ENCODE data around the gene LINGO1.

LINGO1 gene

GRCh38 chr15:77579498-77580188 is 53.1 kb downstream of the LINGO1 start:
- TF ChIP-seq CTCF (IDR thresholded peaks at IDR 0.05; ENCODE audit: low read depth, low read length, missing control alignments) = no peak
- H3K27me3 ChIP-seq (replicated peaks) = no peaks in the 10 kb centered on the region
- no peaks in the 10 kb centered on the region for H3K36me3 ChIP-seq (replicated peaks)
- no peak overlapping the region for H3K4me3 ChIP-seq (ENCODE audit: low read depth, low read length)
- no peak for DNase-seq
- in situ Hi-C loops (cut with HindIII; ENCODE audit: low pct_ligation_motif_present, low sequenced_read_pairs) = no loop called here
- H3K27ac ChIP-seq = no peak overlapping the region

- no peak for TF ChIP-seq CTCF (IDR thresholded peaks at IDR 0.05; ENCODE audit: low read depth, low read length, missing control alignments)
- Histone ChIP-seq H3K36me3 (replicated peaks) (no peaks in the 10 kb centered on the region), H3K27ac (no peak overlapping the region), H3K27me3 (replicated peaks) (no peaks in the 10 kb centered on the region), H3K4me3 (ENCODE audit: low read depth, low read length) (no peak overlapping the region)
- DNase-seq = no peak
- in situ Hi-C loops (cut with HindIII; ENCODE audit: low pct_ligation_motif_present, low sequenced_read_pairs) = no loop called here
Measured at GRCh38 chr15:77578641-77579372, 53.9 kb downstream of the LINGO1 start.

GRCh38 chr15:77577366-77577950 is 55.3 kb downstream of the LINGO1 start:
- DNase-seq = no peak
- in situ Hi-C loops (cut with HindIII; ENCODE audit: low pct_ligation_motif_present, low sequenced_read_pairs) = no loop called here
- no peak overlapping the region for H3K27ac ChIP-seq
- TF ChIP-seq CTCF (IDR thresholded peaks at IDR 0.05; ENCODE audit: low read depth, low read length, missing control alignments) = no peak
- H3K36me3 ChIP-seq (replicated peaks) = no peaks in the 10 kb centered on the region
- H3K27me3 ChIP-seq (replicated peaks) = no peaks in the 10 kb centered on the region
- no peak overlapping the region for H3K4me3 ChIP-seq (ENCODE audit: low read depth, low read length)

GRCh38 chr15:77576538-77576937 is 56.2 kb downstream of the LINGO1 start:
- Histone ChIP-seq H3K36me3 (replicated peaks) (no peaks in the 10 kb centered on the region), H3K4me3 (ENCODE audit: low read depth, low read length) (no peak overlapping the region), H3K27me3 (replicated peaks) (no peaks in the 10 kb centered on the region), H3K27ac (no peak overlapping the region)
- TF ChIP-seq CTCF (IDR thresholded peaks at IDR 0.05; ENCODE audit: low read depth, low read length, missing control alignments) = no peak
- in situ Hi-C loops (cut with HindIII; ENCODE audit: low pct_ligation_motif_present, low sequenced_read_pairs) = no loop called here
- DNase-seq = no peak

- Histone ChIP-seq H3K27me3 (replicated peaks) (no peaks in the 10 kb centered on the region), H3K27ac (no peak overlapping the region), H3K36me3 (replicated peaks) (no peaks in the 10 kb centered on the region), H3K4me3 (ENCODE audit: low read depth, low read length) (no peak overlapping the region)
- TF ChIP-seq CTCF (IDR thresholded peaks at IDR 0.05; ENCODE audit: low read depth, low read length, missing control alignments) = no peak
- DNase-seq = no peak
- in situ Hi-C loops (cut with HindIII; ENCODE audit: low pct_ligation_motif_present, low sequenced_read_pairs) = no loop called here
Measured at GRCh38 chr15:77575203-77575934, 57.3 kb downstream of the LINGO1 start.

Measured in brain microvascular endothelial cell (primary cell).